ENCODE measurements around the gene GMIP. TPM values are rescaled to one million over a fixed set of nuclear protein-coding genes. Genes with fewer than 3 reads are reported as not detected.

Gene GMIP
- polyA plus RNA-seq, 1 experiment: 4.4 TPM

DNA sequence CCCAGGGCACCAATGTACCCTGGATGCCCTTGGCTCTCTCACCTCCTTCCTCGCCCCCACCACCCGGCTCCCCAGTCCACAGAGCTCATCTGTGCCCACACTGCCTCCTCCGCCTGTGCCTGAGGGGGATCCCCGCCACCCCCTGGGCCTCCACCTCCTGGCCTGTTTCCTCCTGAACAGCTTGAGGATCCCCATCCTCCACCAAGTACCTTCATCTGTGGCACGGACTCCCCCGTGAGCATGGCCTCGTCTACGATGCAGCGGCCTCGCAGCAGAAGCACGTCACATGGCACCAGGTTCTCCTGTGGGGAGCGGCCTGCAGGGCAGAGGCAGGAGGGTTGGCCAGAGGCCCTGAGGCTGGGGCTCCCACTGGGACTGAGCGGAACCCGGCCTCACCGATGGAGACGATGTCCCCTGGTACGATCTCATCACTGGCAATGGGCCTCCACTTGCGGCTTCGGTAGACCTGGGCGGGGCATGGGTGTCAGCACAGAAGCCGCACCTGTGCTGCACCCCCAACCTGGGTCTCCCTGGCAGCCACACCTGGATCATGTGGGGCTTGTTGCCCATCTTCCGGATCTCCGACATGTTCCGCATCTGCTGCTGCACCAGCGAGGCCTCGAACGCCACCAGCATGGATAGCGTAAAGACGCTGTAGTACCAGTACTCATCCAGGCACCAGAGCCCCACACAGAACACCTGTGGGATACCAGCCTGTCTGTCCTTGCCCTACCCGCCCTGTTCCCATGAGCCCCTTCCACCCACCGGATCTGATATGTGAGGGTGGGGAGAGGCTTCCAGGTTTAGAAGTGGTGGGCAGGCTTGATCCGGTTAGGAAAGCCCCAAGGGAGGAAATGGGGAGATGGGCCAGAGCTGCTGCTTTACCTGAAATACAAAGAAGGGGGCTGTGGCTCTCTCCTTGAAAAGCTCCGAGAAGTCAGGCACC, 13.3 kb upstream of the GMIP start:
- POLR2A ChIA-PET: no interaction called here
- Histone ChIP-seq H3K27me3 (ENCODE audit: control insufficient read depth, insufficient read depth, low read length) (no peaks in the 10 kb centered on the region), H3K36me3 (ENCODE audit: control insufficient read depth, insufficient read depth, low read length) (peaks cover 58% of the 10 kb centered on the region), H3K4me3 (ENCODE audit: low read depth, low read length) (no peak overlapping the region)
- CTCF ChIA-PET: interaction anchor here (0.6 to 2.8 kb wide), 4 partner anchors 10 to 124 kb away, joined by 3 to 9 read pairs (median 3); no protein-coding TSS in a partner anchor
- DNase-seq (ENCODE audit: low read depth): no peak
- TF ChIP-seq CTCF (IDR thresholded peaks at IDR 0.05; ENCODE audit: insufficient read depth, low read depth, low read length): no peak

DNA sequence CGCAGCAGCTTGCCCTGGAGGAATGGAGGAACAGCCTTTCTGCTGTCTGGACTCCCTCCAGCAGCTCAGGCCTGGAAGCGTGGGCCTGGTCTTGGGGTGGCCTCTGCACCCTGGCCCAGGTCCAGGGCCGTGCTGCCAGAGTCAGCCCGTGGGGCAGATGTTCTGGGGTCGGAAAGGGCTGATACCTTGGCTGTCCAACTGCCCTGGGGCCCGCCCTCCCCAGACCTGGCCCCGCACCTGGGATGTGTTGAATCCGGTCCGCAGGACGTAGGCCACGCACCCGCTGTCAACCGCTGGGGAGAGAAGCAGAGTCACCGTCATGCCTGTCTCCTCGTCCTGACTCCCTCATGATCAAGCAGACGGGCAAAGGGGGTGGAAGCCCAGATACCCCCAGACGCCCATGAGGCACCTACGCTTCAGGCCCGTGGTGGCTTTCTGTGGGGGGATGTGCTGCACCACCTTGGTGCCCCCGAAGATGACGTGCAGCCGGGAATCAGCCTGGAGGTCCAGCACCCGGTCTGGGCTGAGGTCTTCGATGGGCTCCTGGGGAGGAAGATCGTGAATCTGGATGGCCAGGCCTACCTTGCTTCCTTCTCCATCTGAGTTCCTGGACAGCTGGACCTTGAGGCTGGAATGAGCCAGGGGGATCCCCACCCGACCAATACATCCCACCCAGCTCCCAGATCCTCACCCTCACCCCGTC, 12.3 kb upstream of the GMIP start:
- H3K27me3 ChIP-seq (ENCODE audit: control insufficient read depth, insufficient read depth, low read length): no peaks in the 10 kb centered on the region
- ChIA-PET POLR2A (no interaction called here), CTCF (interaction anchor here (0.8 to 2.8 kb wide), 2 partner anchors 12 to 123 kb away, joined by 3 to 9 read pairs; no protein-coding TSS in a partner anchor)
- TF ChIP-seq CTCF (IDR thresholded peaks at IDR 0.05; ENCODE audit: insufficient read depth, low read depth, low read length): no peak
- no peak overlapping the region for H3K4me3 ChIP-seq (ENCODE audit: low read depth, low read length)
- no peak for DNase-seq (ENCODE audit: low read depth)
- H3K36me3 ChIP-seq (ENCODE audit: control insufficient read depth, insufficient read depth, low read length): peaks cover 65% of the 10 kb centered on the region

DNA sequence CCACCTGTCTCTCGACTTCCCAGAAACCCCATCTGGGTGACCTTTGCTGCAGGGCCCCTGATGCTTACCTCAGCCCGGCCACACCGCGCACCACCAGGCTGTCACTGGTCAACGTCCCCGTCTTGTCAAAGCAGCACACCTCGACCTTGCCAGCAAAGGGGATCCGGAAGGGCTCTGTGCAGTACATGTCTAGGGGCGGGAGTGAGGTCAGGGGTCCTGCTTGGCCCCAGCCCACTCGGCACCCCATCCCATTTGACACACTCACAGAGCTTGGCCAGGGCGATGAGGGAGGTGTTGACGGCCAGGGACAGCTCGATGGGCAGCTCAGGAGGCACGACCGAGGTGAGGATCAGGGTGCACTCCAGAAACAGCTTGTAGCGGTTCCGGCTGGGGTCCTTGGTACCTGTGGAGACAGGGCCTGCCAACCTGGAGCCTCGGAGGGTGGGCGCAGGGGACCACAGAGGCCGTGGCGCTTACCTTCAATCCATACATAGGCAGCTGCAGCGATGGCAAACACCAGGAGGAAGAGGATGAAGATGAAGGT, 11.7 kb upstream of the GMIP start:
- TF ChIP-seq CTCF (IDR thresholded peaks at IDR 0.05; ENCODE audit: insufficient read depth, low read depth, low read length): no peak
- H3K27me3 ChIP-seq (ENCODE audit: control insufficient read depth, insufficient read depth, low read length): no peaks in the 10 kb centered on the region
- no peak overlapping the region for H3K4me3 ChIP-seq (ENCODE audit: low read depth, low read length)
- CTCF ChIA-PET: interaction anchor here (1.4 to 2.8 kb wide), 2 partner anchors 10 to 123 kb away, joined by 3 to 9 read pairs; no protein-coding TSS in a partner anchor
- no peak for DNase-seq (ENCODE audit: low read depth)
- POLR2A ChIA-PET: no interaction called here
- H3K36me3 ChIP-seq (ENCODE audit: control insufficient read depth, insufficient read depth, low read length): peaks cover 70% of the 10 kb centered on the region

DNA sequence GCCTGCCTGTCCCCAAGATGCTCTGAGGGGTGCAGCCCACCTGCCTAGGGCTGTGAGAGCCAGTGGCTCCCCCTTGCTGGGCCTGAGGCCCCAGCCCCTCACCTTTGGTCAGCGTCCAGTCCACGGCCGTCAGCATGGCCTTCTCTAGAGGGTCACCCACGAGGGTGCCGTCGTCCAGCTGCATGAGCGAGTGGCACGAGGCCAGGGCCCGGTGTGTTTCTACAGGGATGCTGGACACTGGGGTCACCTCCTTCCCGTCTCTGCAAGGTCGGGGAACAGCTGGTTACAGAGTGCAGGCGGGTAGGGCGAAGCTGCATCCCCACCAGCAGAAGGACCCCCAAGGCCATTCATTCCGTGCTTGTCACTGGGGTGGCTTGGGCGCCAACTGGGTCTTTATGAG, 11.0 kb upstream of the GMIP start:
- CTCF ChIA-PET: interaction anchor here (1.4 to 2.8 kb wide), 2 partner anchors 9 to 122 kb away, joined by 3 to 9 read pairs; no protein-coding TSS in a partner anchor
- Histone ChIP-seq H3K27me3 (ENCODE audit: control insufficient read depth, insufficient read depth, low read length) (no peaks in the 10 kb centered on the region), H3K4me3 (ENCODE audit: low read depth, low read length) (no peak overlapping the region), H3K36me3 (ENCODE audit: control insufficient read depth, insufficient read depth, low read length) (peaks cover 70% of the 10 kb centered on the region)
- TF ChIP-seq CTCF (IDR thresholded peaks at IDR 0.05; ENCODE audit: insufficient read depth, low read depth, low read length): no peak
- no peak for DNase-seq (ENCODE audit: low read depth)
- POLR2A ChIA-PET: no interaction called here
